Lower leg skin (tissue), 3 donors: ENCODE results near the gene CACNA1I.

ENCODE experiments used
- CTCF ChIP-seq, 3 donors: fragments of 450-650 bp; IDR thresholded peaks; one replicate each; pipeline ENCODE4 v1.5.1; 2016; ENCODE audit warnings: antibody characterized with exemption in 3 of 3, mild to moderate bottlenecking in 3 of 3, moderate library complexity in 2 of 3
- POLR2A ChIP-seq, 2 donors: fragments of 450-650 bp; IDR thresholded peaks; one replicate each; pipeline ENCODE4 v1.6.1; 2016 to 2017; ENCODE audit warnings: antibody characterized with exemption in 2 of 2, mild to moderate bottlenecking in 1 of 2, moderate library complexity in 1 of 2

GRCh38 chr22:39683639-39684038 is 113.1 kb downstream of the CACNA1I start:
- no peak for TF ChIP-seq POLR2A (IDR thresholded peaks at IDR 0.05)
- TF ChIP-seq CTCF (IDR thresholded peaks at IDR 0.05) = no peak
